Cardiac muscle cell (in vitro differentiated cells and primary cell): ENCODE measurements around the gene CNTRL. TPM values are rescaled to one million over a fixed set of nuclear protein-coding genes. Genes with fewer than 3 reads are reported as not detected.
A peak's percentile ranks its signal among the peaks of the same experiment; 100 is the strongest.

Source experiments
- DNase-seq, 2 donors: peaks; one replicate each; pipeline versions ENCODE4 v3.0.0 to v3.0.0-alpha.2; 2010 to 2017; ENCODE audit warnings: low read depth in 1 of 2, low spot score in 1 of 2
- H3K27ac ChIP-seq: fragments of 200-600 bp; sonication (generic); 2 replicates; pipeline ENCODE4 v1.5.1; 2016
- H3K27me3 ChIP-seq: fragments of 200-600 bp; sonication (generic); 2 replicates; pipeline ENCODE4 v1.6.0; 2016; ENCODE audit warnings: control low read depth
- H3K36me3 ChIP-seq: fragments of 200-600 bp; sonication (generic); 2 replicates; pipeline ENCODE4 v1.5.1; 2016; ENCODE audit warnings: control low read depth
- H3K4me1 ChIP-seq: fragments of 200-600 bp; sonication (generic); 2 replicates; pipeline ENCODE4 v1.8.1; 2017; ENCODE audit warnings: low read depth, mild to moderate bottlenecking, mixed run types
- H3K4me3 ChIP-seq: fragments of 200-600 bp; sonication (generic); 2 replicates; pipeline ENCODE4 v1.5.1; 2016; ENCODE audit warnings: mild to moderate bottlenecking
- H3K9me3 ChIP-seq: fragments of 200-600 bp; sonication (generic); 2 replicates; pipeline ENCODE4 v1.5.1; 2017; ENCODE audit warnings: low read depth, mild to moderate bottlenecking, control low read depth
- CTCF ChIP-seq: IDR thresholded peaks from 2 replicates; pipeline ENCODE4 v1.5.1; 2012; ENCODE audit warnings: low read depth, mild to moderate bottlenecking, low read length
- polyA plus RNA-seq: library from polyadenylated mRNA; unstranded; fragments of >200 nt; fragmentation: Nextera tagmentation; extraction: Ambion mirVana; gene quantifications from 2 replicates; pipeline ENCODE4 v1.2.1, GENCODE V29; 2016
- total RNA-seq: library from RNA; depleted of rRNA; stranded (reverse); fragments of >200 nt; gene quantifications from 2 replicates; pipeline ENCODE4 v1.2.3, GENCODE V29; 2016

The CNTRL gene
- total and polyA plus RNA-seq, 2 experiments from 2014 or later: 6.3 to 24.6 TPM

GRCh38 chr9:121107881-121108280 lies 33.1 kb downstream of the CNTRL start:
- no peak for TF ChIP-seq CTCF
- Histone ChIP-seq H3K9me3 (no peaks in the 10 kb centered on the region), H3K4me1 (no peaks in the 10 kb centered on the region), H3K36me3 (no peaks in the 10 kb centered on the region), H3K27ac (no peak overlapping the region), H3K4me3 (no peak overlapping the region), H3K27me3 (no peaks in the 10 kb centered on the region)
- peak in 1 of 2 donors; percentile 21 for DNase-seq

GRCh38 chr9:121115466-121115865 lies 40.7 kb downstream of the CNTRL start:
- TF ChIP-seq CTCF: no peak
- Histone ChIP-seq H3K4me3 (no peak overlapping the region), H3K36me3 (no peaks in the 10 kb centered on the region), H3K27ac (no peak overlapping the region), H3K4me1 (no peaks in the 10 kb centered on the region), H3K9me3 (no peaks in the 10 kb centered on the region), H3K27me3 (no peaks in the 10 kb centered on the region)
- no peak for DNase-seq

- peaks cover 5% of the 10 kb centered on the region for H3K4me1 ChIP-seq
- no peak for DNase-seq
- no peaks in the 10 kb centered on the region for H3K27me3 ChIP-seq
- no peak overlapping the region for H3K4me3 ChIP-seq
- no peaks in the 10 kb centered on the region for H3K9me3 ChIP-seq
- H3K27ac ChIP-seq: no peak overlapping the region
- H3K36me3 ChIP-seq: no peaks in the 10 kb centered on the region
- no peak for TF ChIP-seq CTCF
Measured at GRCh38 chr9:121118266-121118665, 43.5 kb downstream of the CNTRL start.

- no peak for TF ChIP-seq CTCF
- Histone ChIP-seq H3K27ac (no peak overlapping the region), H3K27me3 (no peaks in the 10 kb centered on the region), H3K4me3 (no peak overlapping the region), H3K9me3 (no peaks in the 10 kb centered on the region), H3K4me1 (peaks cover 5% of the 10 kb centered on the region), H3K36me3 (no peaks in the 10 kb centered on the region)
- DNase-seq: no peak
Measured at GRCh38 chr9:121120386-121120785, 45.6 kb downstream of the CNTRL start.

GRCh38 chr9:121121582-121122087 lies 46.9 kb downstream of the CNTRL start:
- peak; percentile 97 to 98 for DNase-seq
- peaks cover 4% of the 10 kb centered on the region for H3K36me3 ChIP-seq
- TF ChIP-seq CTCF: peak; percentile 30
- no peaks in the 10 kb centered on the region for H3K27me3 ChIP-seq
- peak overlapping the region; percentile 37 for H3K4me3 ChIP-seq
- no peaks in the 10 kb centered on the region for H3K9me3 ChIP-seq
- peaks cover 5% of the 10 kb centered on the region for H3K4me1 ChIP-seq
- peak overlapping the region; percentile 70 for H3K27ac ChIP-seq
